Ectodermal cell (in vitro differentiated cells): ENCODE results near the gene RABGAP1.

Experiments
- H3K27ac ChIP-seq: 2 replicates; pipeline ENCODE4 v1.7.0; 2013; ENCODE audit warnings: mild to moderate bottlenecking, low read depth, low read length; ENCODE audit not compliant: insufficient read depth, poor library complexity, severe bottlenecking
- H3K27me3 ChIP-seq: 2 replicates; pipeline ENCODE4 v1.7.0; 2013; ENCODE audit warnings: mild to moderate bottlenecking, low read length; ENCODE audit not compliant: insufficient read depth, control insufficient read depth, poor library complexity, severe bottlenecking
- H3K36me3 ChIP-seq: one replicate; pipeline ENCODE4 v1.7.0; 2013; ENCODE audit warnings: low read length; ENCODE audit not compliant: control insufficient read depth, insufficient read depth
- H3K4me1 ChIP-seq: one replicate; pipeline ENCODE4 v1.7.0; 2013; ENCODE audit warnings: low read length; ENCODE audit not compliant: control insufficient read depth, insufficient read depth
- H3K4me3 ChIP-seq: 2 replicates; pipeline ENCODE4 v1.7.0; 2013; ENCODE audit warnings: low read depth, low read length, control low read depth; ENCODE audit not compliant: insufficient read depth
- H3K9me3 ChIP-seq: 2 replicates; pipeline ENCODE4 v1.7.0; 2013; ENCODE audit warnings: mild to moderate bottlenecking, low read length, moderate library complexity; ENCODE audit not compliant: control insufficient read depth
- WGBS, 2 experiments: methylation state at CpG; one replicate each; pipeline ENCODE4 v1.1.7; 2013; ENCODE audit warnings: missing lambda C conversion rate in 2 of 2; 5-methylcytosine and 5-hydroxymethylcytosine counted together

RABGAP1 gene

DNA sequence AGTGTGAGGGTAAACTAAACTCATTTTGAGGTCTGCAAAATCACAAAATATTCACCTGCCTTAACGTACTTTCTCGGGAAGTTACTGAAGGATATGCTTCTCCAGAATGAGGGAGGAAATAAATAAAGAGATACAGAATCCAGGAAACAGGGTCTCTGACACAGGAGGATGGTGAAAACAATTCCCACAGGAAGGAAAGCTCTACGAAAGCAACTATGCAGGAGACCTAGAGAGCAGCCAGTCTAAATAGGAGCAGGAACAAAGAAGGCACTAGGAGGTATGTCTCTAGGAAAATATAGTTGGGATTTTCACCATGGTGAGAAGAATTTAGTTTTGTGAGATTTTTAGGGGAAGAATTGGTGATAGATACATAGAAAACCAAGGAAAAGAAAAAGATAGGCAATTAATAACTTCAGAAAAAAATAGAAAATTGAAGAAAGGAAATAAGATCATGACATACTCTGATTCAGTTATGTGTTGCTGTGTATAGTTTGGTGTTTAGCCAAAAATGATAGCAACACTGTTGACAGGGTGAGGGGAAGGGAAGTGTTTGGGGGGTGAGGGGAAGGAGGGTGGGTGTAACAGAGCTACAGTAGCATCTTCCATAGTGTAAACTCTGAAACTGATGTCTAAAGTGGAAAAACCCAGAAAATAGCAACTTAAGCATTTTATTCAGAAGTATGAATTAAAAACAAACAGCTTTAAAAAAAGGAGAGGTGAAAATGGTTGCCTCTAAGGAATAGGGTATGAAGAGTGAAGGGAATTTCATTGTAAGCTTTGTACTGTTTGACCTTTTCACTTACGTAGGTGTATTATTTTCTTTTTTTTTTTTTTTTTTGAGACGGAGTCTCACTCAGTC, 102.5 kb downstream of the RABGAP1 start:
- Histone ChIP-seq H3K36me3 (peaks cover 3% of the 10 kb centered on the region), H3K27me3 (no peaks in the 10 kb centered on the region), H3K4me3 (no peak overlapping the region), H3K9me3 (no peaks in the 10 kb centered on the region), H3K4me1 (no peaks in the 10 kb centered on the region), H3K27ac (no peak overlapping the region)
- 90 to 93% methylated on average over 5 of the region's 5 CpGs for WGBS, 2 experiments

DNA sequence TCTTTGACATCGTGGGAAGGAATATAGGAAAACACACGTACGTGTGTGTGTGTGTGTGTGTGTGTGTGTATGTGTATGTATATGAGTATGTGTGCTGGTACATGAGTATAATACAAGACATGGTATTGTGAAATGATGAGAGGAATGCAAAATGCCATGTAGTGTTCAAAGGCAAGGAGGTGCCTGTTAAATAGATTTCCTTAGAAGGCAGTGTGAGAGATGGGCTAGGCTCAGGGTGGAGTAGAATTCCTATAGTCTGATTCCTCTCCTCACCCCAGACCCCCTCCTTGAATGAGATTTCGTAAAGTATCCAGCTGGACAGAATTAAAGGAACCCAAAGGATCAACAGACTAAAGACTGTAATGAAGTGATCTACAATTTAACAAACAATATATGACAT, 103.8 kb downstream of the RABGAP1 start:
- no peak overlapping the region for H3K4me3 ChIP-seq
- H3K27me3 ChIP-seq, result no peaks in the 10 kb centered on the region
- H3K9me3 ChIP-seq, result no peaks in the 10 kb centered on the region
- no peak overlapping the region for H3K27ac ChIP-seq
- peaks cover 3% of the 10 kb centered on the region for H3K36me3 ChIP-seq
- WGBS, 2 experiments, result 91 to 93% methylated on average over 3 to 4 of the region's 4 CpGs
- H3K4me1 ChIP-seq, result no peaks in the 10 kb centered on the region

DNA sequence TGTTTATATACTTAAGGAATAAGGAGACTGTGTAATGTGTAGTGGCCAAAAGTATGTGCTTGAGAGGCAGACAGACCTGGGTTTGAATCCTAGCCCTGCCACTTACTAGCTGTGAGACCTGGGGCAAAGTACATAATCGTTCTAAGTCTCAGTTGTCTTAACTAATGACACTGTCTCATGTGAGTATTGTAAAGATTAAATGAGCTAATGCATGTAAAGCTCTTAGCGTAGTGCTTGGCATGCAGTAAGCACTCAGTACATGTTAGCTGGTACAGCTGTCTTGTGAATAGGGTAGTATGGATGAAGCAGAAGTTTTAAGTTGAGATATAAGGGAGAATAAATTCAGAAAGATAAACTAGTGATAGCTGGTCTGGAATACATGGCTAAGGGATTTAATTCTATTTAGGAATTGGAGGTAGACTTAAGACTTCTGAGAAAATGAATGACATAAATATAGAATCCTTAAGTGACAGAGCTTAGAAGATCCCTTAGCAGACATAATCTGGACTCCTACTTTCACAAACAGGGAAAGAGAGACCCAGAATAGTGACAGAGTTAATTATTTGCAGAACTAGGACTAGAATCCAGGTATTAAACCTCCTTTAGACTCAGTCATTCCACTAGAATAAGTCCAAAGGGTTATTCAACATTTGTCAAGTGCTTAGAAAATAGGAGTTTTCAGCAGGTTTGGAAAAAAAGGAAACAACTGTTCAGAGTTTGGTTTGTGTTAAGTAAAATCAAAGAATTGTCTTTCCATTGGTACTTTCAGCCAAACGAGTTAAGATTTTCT, 105.8 kb downstream of the RABGAP1 start:
- Histone ChIP-seq H3K9me3 (no peaks in the 10 kb centered on the region), H3K4me1 (no peaks in the 10 kb centered on the region), H3K4me3 (no peak overlapping the region), H3K27ac (no peak overlapping the region), H3K36me3 (no peaks in the 10 kb centered on the region), H3K27me3 (no peaks in the 10 kb centered on the region)
- WGBS, 2 experiments, result 89 to 97% methylated on average over 3 of the region's 3 CpGs

DNA sequence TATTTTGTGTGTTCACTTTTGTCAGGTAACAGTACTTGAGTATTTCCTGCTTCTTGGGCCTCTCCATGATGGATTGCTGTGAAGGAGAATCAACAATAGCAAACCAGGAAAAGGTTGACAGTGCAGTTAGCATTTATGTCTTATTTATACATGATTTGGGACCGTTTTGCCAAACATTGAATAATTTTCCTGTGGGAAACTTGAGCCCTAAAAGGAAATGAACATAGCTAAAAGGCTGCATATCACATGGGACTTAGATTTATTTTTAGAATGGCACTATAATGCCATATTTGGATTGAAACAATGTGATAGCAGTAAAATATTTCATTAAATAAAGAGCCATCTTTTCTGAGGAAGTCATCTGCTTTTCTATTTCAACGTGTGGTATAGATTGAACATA, 107.9 kb downstream of the RABGAP1 start:
- Histone ChIP-seq H3K27ac (no peak overlapping the region), H3K4me3 (no peak overlapping the region), H3K4me1 (no peaks in the 10 kb centered on the region), H3K9me3 (no peaks in the 10 kb centered on the region), H3K36me3 (no peaks in the 10 kb centered on the region), H3K27me3 (no peaks in the 10 kb centered on the region)
- WGBS, 2 experiments, result 90 to 92% methylated on average over 1 of the region's 2 CpGs

DNA sequence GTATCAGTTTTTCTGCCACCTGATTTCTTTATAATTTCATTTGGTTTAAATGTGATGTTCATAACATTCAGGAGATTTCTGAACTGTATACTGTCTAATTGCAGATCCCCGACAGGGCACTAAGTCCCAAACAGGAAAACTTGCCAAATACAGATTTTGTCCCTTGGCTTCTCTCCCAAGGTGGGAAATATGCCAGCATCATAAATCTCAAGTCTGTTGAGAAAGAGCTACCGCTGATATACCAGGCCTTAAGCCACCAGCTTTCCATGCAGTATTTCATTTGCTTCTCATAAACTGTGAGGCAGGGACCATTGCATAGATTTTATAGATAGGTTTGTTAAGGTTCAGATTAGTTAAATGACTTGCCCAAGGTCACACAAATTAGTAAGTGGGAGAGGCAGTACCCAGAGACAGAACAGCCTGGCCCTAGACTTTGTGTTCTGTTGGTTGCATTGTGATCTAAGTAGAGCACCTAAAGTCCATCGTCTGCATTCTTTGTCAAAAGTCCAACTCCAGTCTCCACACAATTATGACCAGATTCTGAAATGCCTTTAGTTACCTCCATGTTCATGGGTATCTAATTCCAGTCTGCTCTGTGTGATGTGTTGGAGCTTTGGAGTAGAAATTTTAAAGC, 108.9 kb downstream of the RABGAP1 start:
- Histone ChIP-seq H3K4me1 (no peaks in the 10 kb centered on the region), H3K9me3 (no peaks in the 10 kb centered on the region), H3K36me3 (peaks cover 1% of the 10 kb centered on the region), H3K27ac (no peak overlapping the region), H3K4me3 (no peak overlapping the region), H3K27me3 (no peaks in the 10 kb centered on the region)
- 93 to 94% methylated on average over 3 of the region's 3 CpGs for WGBS, 2 experiments

GRCh38 chr9:123053046-123053445, 112.2 kb downstream of the RABGAP1 start:
- H3K4me1 ChIP-seq, result no peaks in the 10 kb centered on the region
- H3K4me3 ChIP-seq, result no peak overlapping the region
- H3K36me3 ChIP-seq, result peaks cover 5% of the 10 kb centered on the region
- no peak overlapping the region for H3K27ac ChIP-seq
- H3K9me3 ChIP-seq, result no peaks in the 10 kb centered on the region
- H3K27me3 ChIP-seq, result no peaks in the 10 kb centered on the region

- Histone ChIP-seq H3K27me3 (no peaks in the 10 kb centered on the region), H3K9me3 (no peaks in the 10 kb centered on the region), H3K4me3 (no peak overlapping the region), H3K36me3 (peaks cover 5% of the 10 kb centered on the region), H3K27ac (no peak overlapping the region), H3K4me1 (no peaks in the 10 kb centered on the region)
- WGBS, 2 experiments, result 65 to 100% methylated on average over 1 to 2 of the region's 2 CpGs
Measured at GRCh38 chr9:123053711-123054110, 112.9 kb downstream of the RABGAP1 start.

- H3K27me3 ChIP-seq, result no peaks in the 10 kb centered on the region
- no peaks in the 10 kb centered on the region for H3K4me1 ChIP-seq
- no peaks in the 10 kb centered on the region for H3K9me3 ChIP-seq
- peaks cover 5% of the 10 kb centered on the region for H3K36me3 ChIP-seq
- H3K4me3 ChIP-seq, result no peak overlapping the region
- 93 to 100% methylated on average over 1 of the region's 1 CpG for WGBS, 2 experiments
- no peak overlapping the region for H3K27ac ChIP-seq
Measured at GRCh38 chr9:123058834-123059233, 118.0 kb downstream of the RABGAP1 start.

DNA sequence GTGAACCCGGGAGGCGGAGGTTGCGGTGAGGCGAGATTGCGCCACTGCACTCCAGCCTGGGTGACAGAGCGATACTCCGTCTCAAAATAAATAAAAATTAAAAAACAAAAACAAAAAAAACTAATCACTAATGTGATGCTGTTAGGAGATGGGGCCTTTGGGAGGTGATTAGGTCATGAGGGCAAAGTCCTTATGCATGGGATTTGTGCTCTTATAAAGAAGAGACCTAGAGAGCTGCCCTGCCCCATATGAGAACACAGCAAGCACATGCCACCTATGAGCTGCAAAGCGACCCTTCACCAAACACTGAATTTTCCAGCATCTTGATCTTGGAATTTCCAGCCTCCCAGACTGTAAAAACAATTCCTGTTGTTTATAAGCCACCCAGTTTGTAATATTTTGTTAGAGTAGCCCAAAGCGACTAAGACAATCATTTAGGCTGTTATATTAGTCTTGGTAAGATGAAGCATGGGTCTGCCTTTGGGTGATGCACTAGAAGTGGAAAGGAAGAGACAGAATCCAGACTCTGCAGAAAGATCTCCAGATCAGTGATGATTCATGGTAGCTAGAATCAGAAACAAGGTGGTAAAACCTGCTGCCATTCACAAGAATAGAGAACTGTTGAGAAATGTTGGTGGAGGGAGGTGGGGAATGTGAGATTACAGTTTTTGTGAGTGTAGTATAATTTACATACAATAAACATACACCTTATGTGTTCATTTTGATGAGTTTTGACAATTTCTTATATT, 118.8 kb downstream of the RABGAP1 start:
- Histone ChIP-seq H3K27me3 (no peaks in the 10 kb centered on the region), H3K4me1 (no peaks in the 10 kb centered on the region), H3K9me3 (no peaks in the 10 kb centered on the region), H3K4me3 (no peak overlapping the region), H3K27ac (no peak overlapping the region), H3K36me3 (peaks cover 4% of the 10 kb centered on the region)
- WGBS, 2 experiments, result 95 to 99% methylated on average over 7 to 8 of the region's 9 CpGs
